HepG2 (cell line): ENCODE results near the gene RBBP8NL. TPM values are rescaled to one million over a fixed set of nuclear protein-coding genes. Genes with fewer than 3 reads are reported as not detected.

Experiments used
- E2F2 ChIP-seq: sonication (generic); formaldehyde crosslinking; IDR thresholded peaks from 2 replicates; pipeline ENCODE4 v1.4.0; 2020; ENCODE audit warnings: missing genetic modification reagents, borderline replicate concordance
- E2F5 ChIP-seq: sonication (generic); formaldehyde crosslinking; conservative IDR thresholded peaks from 2 replicates; pipeline ENCODE4 v1.4.0; 2020; ENCODE audit warnings: missing genetic modification reagents
- FOSL2 ChIP-seq: sonication (generic); formaldehyde crosslinking; IDR thresholded peaks from 2 replicates; pipeline ENCODE4 v1.4.0; 2020; ENCODE audit warnings: missing genetic modification reagents
- MTA1 ChIP-seq: sonication (generic); formaldehyde crosslinking; IDR thresholded peaks from 2 replicates; pipeline ENCODE4 v1.4.0; 2020; ENCODE audit warnings: missing genetic modification reagents, mild to moderate bottlenecking, borderline replicate concordance
- PBX2 ChIP-seq: IDR thresholded peaks from 2 replicates; pipeline ENCODE4 v1.6.1; 2016; ENCODE audit warnings: control low read depth
- RORA ChIP-seq: sonication (generic); formaldehyde crosslinking; IDR thresholded peaks from 2 replicates; pipeline ENCODE4 v1.5.0; 2020; ENCODE audit warnings: mild to moderate bottlenecking, missing genetic modification reagents, moderate library complexity
- SRSF1 ChIP-seq: fragments of 200-400 bp; formaldehyde crosslinking; optimal IDR thresholded peaks from 2 replicates; pipeline ENCODE3; 2017; ENCODE audit warnings: mild to moderate bottlenecking, low read depth, low read length, moderate library complexity
- TAF15 ChIP-seq: fragments of 200-400 bp; formaldehyde crosslinking; IDR thresholded peaks from one replicate; pipeline ENCODE4 v1.6.1; 2018; ENCODE audit warnings: mild to moderate bottlenecking, low read depth, low read length; ENCODE audit not compliant: poor library complexity, severe bottlenecking
- TBP ChIP-seq: sonication (generic); formaldehyde crosslinking; IDR thresholded peaks from 2 replicates; pipeline ENCODE4 v1.5.0; 2020; ENCODE audit warnings: missing genetic modification reagents
- TBX2 ChIP-seq: sonication (generic); formaldehyde crosslinking; IDR thresholded peaks from 2 replicates; pipeline ENCODE4 v1.5.0; 2020; ENCODE audit warnings: missing genetic modification reagents, mild to moderate bottlenecking, borderline replicate concordance
- U2AF2 ChIP-seq: fragments of 200-400 bp; formaldehyde crosslinking; IDR thresholded peaks from 2 replicates; pipeline ENCODE4 v1.6.1; 2017; ENCODE audit warnings: low read depth, mild to moderate bottlenecking, low read length
- XBP1 ChIP-seq: sonication (generic); formaldehyde crosslinking; IDR thresholded peaks from 2 replicates; pipeline ENCODE4 v1.5.0; 2020; ENCODE audit warnings: missing genetic modification reagents
- YEATS2 ChIP-seq: sonication (generic); formaldehyde crosslinking; IDR thresholded peaks from 2 replicates; pipeline ENCODE4 v1.4.0; 2020; ENCODE audit warnings: missing genetic modification reagents, borderline replicate concordance
- ZC3H4 ChIP-seq: sonication (generic); formaldehyde crosslinking; IDR thresholded peaks from 2 replicates; pipeline ENCODE4 v1.4.0; 2020; ENCODE audit warnings: missing genetic modification reagents, borderline replicate concordance
- ZNF160 ChIP-seq: sonication (generic); formaldehyde crosslinking; IDR thresholded peaks from 2 replicates; pipeline ENCODE4 v1.8.0; 2022; ENCODE audit warnings: mild to moderate bottlenecking, inconsistent platforms, missing genetic modification reagents
- ZNF20 ChIP-seq: sonication (generic); formaldehyde crosslinking; IDR thresholded peaks from 2 replicates; pipeline ENCODE4 v1.4.0; 2020; ENCODE audit warnings: mild to moderate bottlenecking, moderate library complexity, missing genetic modification reagents
- ZNF605 ChIP-seq: sonication (generic); formaldehyde crosslinking; IDR thresholded peaks from 2 replicates; pipeline ENCODE4 v1.8.0; 2022; ENCODE audit warnings: mild to moderate bottlenecking, missing genetic modification reagents
- polyA plus RNA-seq, 8 experiments: library from polyadenylated mRNA; depleted of rRNA in 3 of 8; stranded (reverse) in 7 of 8; unstranded in 1 of 8; fragments of >200 nt; fragmentation: Illumina TruSeq in 4 of 8; extraction: Trizol in 4 of 8; gene quantifications; 2 replicates each; pipeline versions ENCODE4 v1.2.1 to v1.2.3, GENCODE V29; 2011 to 2016; ENCODE audit warnings: low read depth in 4 of 8, missing spikeins in 1 of 8, mixed read lengths in 1 of 8; ENCODE audit not compliant: insufficient read depth in 1 of 8
- total RNA-seq, 5 experiments: library from RNA; depleted of rRNA; stranded (reverse); fragments of >200 nt; fragmentation: Illumina TruSeq; extraction: Trizol; gene quantifications; 2 replicates each; pipeline ENCODE4 v1.2.3, GENCODE V29; 2016; ENCODE audit warnings: low read depth in 1 of 5
- TF ChIP-seq, protein P1 (sequence below): IDR thresholded peaks from 2 replicates; pipeline ENCODE4 v1.6.1; 2016; ENCODE audit warnings: low read depth
- TF ChIP-seq, protein P2 (sequence below): sonication (generic); formaldehyde crosslinking; IDR thresholded peaks from 2 replicates; pipeline ENCODE4 v1.4.0; 2020; ENCODE audit warnings: missing genetic modification reagents
- TF ChIP-seq, protein P3 (sequence below): sonication (generic); formaldehyde crosslinking; IDR thresholded peaks from 2 replicates; pipeline ENCODE4 v1.4.0; 2020; ENCODE audit warnings: mild to moderate bottlenecking, missing genetic modification reagents

Gene RBBP8NL
- total and polyA plus RNA-seq, 2 of the 13 experiments (the other 11 are each of a cell fraction or from before 2014, with no cell fraction given), result 0.69 to 0.86 TPM

GRCh38 chr20:62368976-62369814 lies 58.1 kb downstream of the RBBP8NL start (continued):
- no peak for TF ChIP-seq ZNF20 (CRISPR knock-in tag)
- TF ChIP-seq E2F2 (CRISPR knock-in tag), result no peak; the same call in 1 of the 2 replicates
- TF ChIP-seq TAF15, result peak; percentile 90
- peak; percentile 82 for TF ChIP-seq SRSF1
- TF ChIP-seq E2F5 (CRISPR knock-in tag), result no peak
- TF ChIP-seq U2AF2, result no peak
- no peak; the same call in none of the 2 replicates for TF ChIP-seq MTA1 (CRISPR knock-in tag)
- TF ChIP-seq ZNF605 (CRISPR knock-in tag), result peak; percentile 80
- no peak for TF ChIP-seq PBX2 (CRISPR knock-in tag)
- TF ChIP-seq, protein P1, sequence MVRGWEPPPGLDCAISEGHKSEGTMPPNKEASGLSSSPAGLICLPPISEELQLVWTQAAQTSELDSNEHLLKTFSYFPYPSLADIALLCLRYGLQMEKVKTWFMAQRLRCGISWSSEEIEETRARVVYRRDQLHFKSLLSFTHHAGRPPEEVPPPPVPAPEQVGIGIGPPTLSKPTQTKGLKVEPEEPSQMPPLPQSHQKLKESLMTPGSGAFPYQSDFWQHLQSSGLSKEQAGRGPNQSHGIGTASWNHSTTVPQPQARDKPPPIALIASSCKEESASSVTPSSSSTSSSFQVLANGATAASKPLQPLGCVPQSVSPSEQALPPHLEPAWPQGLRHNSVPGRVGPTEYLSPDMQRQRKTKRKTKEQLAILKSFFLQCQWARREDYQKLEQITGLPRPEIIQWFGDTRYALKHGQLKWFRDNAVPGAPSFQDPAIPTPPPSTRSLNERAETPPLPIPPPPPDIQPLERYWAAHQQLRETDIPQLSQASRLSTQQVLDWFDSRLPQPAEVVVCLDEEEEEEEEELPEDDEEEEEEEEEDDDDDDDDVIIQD (CRISPR knock-in tag), result no peak
- no peak for TF ChIP-seq YEATS2
- peak; percentile 45; the same call in 1 of the 2 replicates for TF ChIP-seq TBX2
- TF ChIP-seq, protein P2, sequence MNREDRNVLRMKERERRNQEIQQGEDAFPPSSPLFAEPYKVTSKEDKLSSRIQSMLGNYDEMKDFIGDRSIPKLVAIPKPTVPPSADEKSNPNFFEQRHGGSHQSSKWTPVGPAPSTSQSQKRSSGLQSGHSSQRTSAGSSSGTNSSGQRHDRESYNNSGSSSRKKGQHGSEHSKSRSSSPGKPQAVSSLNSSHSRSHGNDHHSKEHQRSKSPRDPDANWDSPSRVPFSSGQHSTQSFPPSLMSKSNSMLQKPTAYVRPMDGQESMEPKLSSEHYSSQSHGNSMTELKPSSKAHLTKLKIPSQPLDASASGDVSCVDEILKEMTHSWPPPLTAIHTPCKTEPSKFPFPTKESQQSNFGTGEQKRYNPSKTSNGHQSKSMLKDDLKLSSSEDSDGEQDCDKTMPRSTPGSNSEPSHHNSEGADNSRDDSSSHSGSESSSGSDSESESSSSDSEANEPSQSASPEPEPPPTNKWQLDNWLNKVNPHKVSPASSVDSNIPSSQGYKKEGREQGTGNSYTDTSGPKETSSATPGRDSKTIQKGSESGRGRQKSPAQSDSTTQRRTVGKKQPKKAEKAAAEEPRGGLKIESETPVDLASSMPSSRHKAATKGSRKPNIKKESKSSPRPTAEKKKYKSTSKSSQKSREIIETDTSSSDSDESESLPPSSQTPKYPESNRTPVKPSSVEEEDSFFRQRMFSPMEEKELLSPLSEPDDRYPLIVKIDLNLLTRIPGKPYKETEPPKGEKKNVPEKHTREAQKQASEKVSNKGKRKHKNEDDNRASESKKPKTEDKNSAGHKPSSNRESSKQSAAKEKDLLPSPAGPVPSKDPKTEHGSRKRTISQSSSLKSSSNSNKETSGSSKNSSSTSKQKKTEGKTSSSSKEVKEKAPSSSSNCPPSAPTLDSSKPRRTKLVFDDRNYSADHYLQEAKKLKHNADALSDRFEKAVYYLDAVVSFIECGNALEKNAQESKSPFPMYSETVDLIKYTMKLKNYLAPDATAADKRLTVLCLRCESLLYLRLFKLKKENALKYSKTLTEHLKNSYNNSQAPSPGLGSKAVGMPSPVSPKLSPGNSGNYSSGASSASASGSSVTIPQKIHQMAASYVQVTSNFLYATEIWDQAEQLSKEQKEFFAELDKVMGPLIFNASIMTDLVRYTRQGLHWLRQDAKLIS (CRISPR knock-in tag), result 0 out of 2 replicates have a peak, but pooled peaks have one; percentile 43
- peak; percentile 89 for TF ChIP-seq FOSL2 (CRISPR knock-in tag)
- TF ChIP-seq, protein P3, sequence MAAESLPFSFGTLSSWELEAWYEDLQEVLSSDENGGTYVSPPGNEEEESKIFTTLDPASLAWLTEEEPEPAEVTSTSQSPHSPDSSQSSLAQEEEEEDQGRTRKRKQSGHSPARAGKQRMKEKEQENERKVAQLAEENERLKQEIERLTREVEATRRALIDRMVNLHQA (CRISPR knock-in tag), result no peak
- TF ChIP-seq RORA (CRISPR knock-in tag), result no peak
- TF ChIP-seq TBP (CRISPR knock-in tag), result no peak
- TF ChIP-seq ZC3H4, result no peak; the same call in 1 of the 2 replicates
- no peak for TF ChIP-seq XBP1 (CRISPR knock-in tag)
- no peak for TF ChIP-seq ZNF160 (CRISPR knock-in tag)
